DMS79 treated with DMSO at 0.1 percent for 48 hours (cell line): Measurements from ENCODE around the gene TSSK3.

Experiments
- DNase-seq: peaks from one replicate; lab custom pipeline; 2025; lab: John Stamatoyannopoulos, UW

TSSK3 gene

DNA sequence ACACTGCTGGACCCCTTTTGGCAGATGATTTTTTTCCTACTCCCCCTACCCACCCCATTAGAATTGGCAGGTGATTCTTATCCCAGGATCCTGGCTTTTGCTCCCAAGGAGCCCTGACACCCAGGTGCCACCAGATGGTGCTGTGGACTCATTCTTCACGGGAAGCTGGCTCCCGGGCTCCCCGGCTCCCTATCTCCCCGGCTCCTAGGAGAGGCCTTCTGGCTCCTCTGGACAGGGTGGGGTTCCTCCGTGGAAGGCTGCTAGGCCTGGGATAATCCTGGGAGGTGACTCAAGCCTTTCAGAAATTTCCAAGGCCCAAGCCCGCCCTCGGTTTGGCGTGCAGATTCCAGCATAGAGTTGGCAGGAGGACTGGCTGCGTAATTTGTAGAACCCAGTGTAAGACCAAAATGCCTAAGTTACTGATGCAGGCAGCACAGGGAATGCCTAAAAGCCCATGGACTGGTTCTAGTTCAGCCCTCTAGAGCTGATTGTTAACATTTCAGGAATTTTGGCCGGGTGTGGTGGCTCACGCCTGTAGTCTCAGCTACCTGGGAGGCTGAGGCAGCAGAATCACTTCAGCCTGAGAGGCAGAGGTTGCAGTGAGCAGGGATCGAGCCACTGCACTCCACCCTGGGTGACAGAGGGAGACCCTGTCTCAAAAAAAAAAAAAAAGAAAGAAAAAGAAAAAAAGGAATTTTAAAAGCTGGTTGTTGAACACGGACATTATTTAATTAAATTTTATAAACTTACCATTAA, 38.7 kb downstream of the TSSK3 start:
- peak; percentile 81 for DNase-seq

DNA sequence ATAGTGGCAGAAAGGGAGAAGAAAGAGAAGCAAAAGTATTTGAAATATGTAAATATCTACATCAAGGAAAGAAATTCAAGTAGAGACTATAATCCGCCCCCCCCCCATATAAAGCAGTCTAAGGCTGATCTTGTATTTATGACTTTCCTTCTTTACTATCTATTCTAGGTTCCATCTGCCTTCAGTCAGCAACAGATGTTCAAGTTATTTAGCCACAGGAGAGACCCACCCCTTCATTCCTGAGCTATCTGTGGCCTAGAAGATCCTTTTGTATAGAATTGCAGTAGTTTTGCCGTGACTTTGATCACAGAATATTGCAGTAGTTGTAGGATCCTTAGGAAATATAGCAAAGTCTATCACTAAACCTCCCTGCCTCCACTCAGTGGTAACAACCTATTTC, 42.6 kb downstream of the TSSK3 start:
- no peak for DNase-seq

DNA sequence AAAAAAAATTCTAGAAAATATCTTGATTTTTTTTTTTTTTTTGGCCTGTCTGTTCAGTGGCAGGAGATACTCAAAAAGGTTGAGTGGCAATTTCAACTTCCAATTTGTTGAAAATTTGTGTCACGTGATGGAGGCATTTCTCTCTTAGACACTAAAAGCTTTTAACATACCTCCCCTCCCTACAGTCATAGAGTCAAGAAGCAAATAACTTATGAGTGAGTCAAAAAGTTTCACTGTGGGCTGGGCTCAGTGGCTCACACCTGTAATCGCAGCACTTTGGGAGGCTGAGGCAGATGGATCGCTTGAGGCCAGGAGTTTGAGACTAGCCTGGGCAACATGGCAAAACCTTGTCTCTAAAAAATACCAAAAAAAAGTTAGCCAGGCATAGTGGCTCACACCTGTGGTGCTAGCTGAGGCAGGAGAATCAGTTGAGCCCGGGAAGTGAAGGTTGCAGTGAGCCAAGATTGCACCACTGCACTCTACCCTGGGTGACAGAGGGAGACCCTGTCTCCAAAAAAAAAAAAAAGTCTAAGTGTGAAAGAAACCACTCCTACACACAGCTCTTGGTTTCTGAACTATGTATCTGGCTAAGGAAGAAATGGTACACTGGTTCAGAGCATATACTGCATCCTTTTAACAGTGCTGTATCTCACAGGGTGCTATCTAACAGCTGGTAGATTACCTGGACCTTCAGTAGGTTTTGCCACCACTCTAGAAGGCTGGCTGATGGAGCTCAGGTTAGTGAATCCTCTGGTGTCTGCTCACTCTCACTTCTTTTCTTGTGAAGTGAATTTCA, 43.5 kb downstream of the TSSK3 start:
- DNase-seq = no peak

DNA sequence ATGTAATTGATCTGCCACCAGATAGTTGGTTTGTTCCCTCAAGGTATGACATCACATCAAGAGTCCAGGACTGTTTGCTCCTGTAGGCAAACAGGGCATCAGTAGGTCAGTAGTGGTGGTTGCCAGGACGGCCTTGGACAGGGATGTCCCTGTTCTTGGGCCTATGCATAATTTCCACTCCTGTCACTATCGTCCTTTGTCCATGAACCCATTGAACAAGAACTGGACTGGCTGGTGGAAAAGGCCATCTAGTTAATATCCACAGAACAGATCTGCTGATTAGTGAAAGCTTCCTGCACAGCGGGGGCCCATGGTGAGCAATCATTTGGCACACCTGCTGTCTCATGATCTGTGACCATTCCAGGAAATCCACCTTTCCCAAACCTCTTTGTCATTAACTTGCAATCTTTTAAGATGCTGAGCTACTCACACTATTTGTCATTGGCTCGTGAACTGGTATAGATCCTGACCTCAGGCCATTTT, 44.3 kb downstream of the TSSK3 start:
- DNase-seq = no peak

DNA sequence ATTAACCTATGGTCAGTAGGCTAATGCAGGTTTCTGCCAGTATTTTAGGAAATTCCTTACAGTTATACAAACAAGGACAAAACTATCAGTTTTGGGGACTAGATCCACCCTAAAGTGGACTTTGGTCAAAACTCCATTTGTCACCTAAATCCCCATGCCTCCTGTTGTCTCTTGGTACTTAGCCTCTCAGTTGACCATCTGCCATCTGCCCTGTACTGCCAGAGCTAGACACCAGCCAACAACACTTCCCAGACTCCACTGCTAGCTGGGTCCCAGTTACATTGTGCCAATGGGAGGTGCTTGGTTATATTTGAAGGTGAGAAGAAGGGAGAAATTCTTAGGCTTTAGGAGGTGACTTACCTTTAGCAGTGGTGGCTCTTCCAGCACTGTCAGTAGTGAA, 48.9 kb downstream of the TSSK3 start:
- no peak for DNase-seq

DNA sequence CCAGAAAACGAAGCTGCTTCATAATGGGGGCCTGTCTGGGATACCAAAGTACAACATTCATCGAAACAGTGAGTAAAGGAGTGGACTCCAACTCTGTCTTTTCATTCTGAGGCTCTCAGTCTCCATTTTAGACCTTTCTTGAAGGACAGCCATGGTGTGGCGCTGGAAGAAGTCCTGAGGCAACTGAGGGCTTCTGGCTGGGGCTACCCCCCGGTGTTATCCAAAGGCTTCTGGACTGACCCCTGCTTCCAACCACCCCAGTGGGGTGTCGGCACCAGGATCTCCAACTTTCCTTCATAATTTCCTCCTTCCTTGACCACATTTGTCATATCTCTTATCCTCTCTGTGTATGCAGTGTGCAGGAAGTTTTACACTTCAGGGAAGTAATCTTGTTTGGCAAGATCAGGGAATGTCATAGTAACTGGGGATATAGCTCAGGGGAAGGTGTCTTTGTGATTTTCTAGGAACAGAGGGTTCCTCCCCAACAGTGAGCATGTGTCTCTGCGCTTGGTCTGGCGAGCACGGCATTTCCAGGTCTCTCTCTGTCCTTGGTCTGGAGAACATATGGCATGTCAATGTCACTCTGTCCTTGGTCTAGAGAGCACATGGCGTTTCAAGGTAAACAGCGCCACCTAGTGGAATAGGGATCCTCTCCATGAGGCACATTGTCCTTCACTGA, 51.3 kb downstream of the TSSK3 start:
- DNase-seq = no peak
